H9 (cell line): ENCODE results near the gene FLT3. TPM values are rescaled to one million over a fixed set of nuclear protein-coding genes. Genes with fewer than 3 reads are reported as not detected.

Experiments
- DNase-seq: peaks from one replicate; pipeline ENCODE4 v3.0.0-alpha.2; 2017
- H2AFZ ChIP-seq: one replicate; pipeline ENCODE4 v1.6.1; 2013; ENCODE audit warnings: mild to moderate bottlenecking, low read length, control low read depth, moderate library complexity
- H2AK5ac ChIP-seq: 2 replicates; pipeline ENCODE4 v1.6.1; 2013; ENCODE audit warnings: low read length, control low read depth, mixed read lengths; ENCODE audit not compliant: insufficient read length
- H2BK120ac ChIP-seq: one replicate; pipeline ENCODE4 v1.6.1; 2013; ENCODE audit warnings: low read depth, mild to moderate bottlenecking, low read length, control low read depth, inconsistent platforms; ENCODE audit not compliant: poor library complexity, severe bottlenecking
- H2BK12ac ChIP-seq: 2 replicates; pipeline ENCODE4 v1.6.1; 2013; ENCODE audit warnings: low read length, control low read depth, mixed read lengths, low read depth; ENCODE audit not compliant: insufficient read length
- H2BK15ac ChIP-seq: 2 replicates; pipeline ENCODE4 v1.6.1; 2013; ENCODE audit warnings: low read depth, low read length, control low read depth
- H2BK20ac ChIP-seq: one replicate; pipeline ENCODE4 v1.6.1; 2013; ENCODE audit warnings: low read depth, mild to moderate bottlenecking, low read length, control low read depth, inconsistent platforms; ENCODE audit not compliant: poor library complexity, severe bottlenecking
- H2BK5ac ChIP-seq: 2 replicates; pipeline ENCODE4 v1.6.1; 2013; ENCODE audit warnings: low read length, control low read depth, mixed read lengths; ENCODE audit not compliant: insufficient read length
- H3K14ac ChIP-seq: 2 replicates; pipeline ENCODE4 v1.6.1; 2013; ENCODE audit warnings: low read length, control low read depth; ENCODE audit not compliant: insufficient read depth
- H3K18ac ChIP-seq: 2 replicates; pipeline ENCODE4 v1.6.1; 2013; ENCODE audit warnings: low read depth, mild to moderate bottlenecking, mixed read lengths, low read length, control low read depth; ENCODE audit not compliant: insufficient read length
- H3K23ac ChIP-seq: 2 replicates; pipeline ENCODE4 v1.6.1; 2013; ENCODE audit warnings: low read length, control low read depth, mixed read lengths, low read depth; ENCODE audit not compliant: insufficient read length
- H3K23me2 ChIP-seq: 2 replicates; pipeline ENCODE4 v1.6.1; 2013; ENCODE audit warnings: low read depth, mild to moderate bottlenecking, mixed read lengths, low read length, control low read depth; ENCODE audit not compliant: insufficient read length, poor library complexity, severe bottlenecking
- H3K27ac ChIP-seq: 2 replicates; pipeline ENCODE4 v1.5.1; 2013; ENCODE audit warnings: low read length, control low read depth, mixed read lengths, low read depth; ENCODE audit not compliant: insufficient read length
- H3K27me3 ChIP-seq: 2 replicates; pipeline ENCODE4 v1.6.1; 2013; ENCODE audit warnings: low read length, control low read depth, inconsistent platforms; ENCODE audit not compliant: insufficient read depth
- H3K4ac ChIP-seq: 2 replicates; pipeline ENCODE4 v1.6.1; 2013; ENCODE audit warnings: low read depth, mild to moderate bottlenecking, control low read depth, inconsistent platforms, low read length, moderate library complexity
- H3K4me1 ChIP-seq: 2 replicates; pipeline ENCODE4 v1.6.1; 2013; ENCODE audit warnings: low read length, control low read depth, inconsistent platforms; ENCODE audit not compliant: insufficient read depth
- H3K4me2 ChIP-seq: 2 replicates; pipeline ENCODE4 v1.6.1; 2013; ENCODE audit warnings: low read length, control low read depth, mixed read lengths; ENCODE audit not compliant: insufficient read length, insufficient read depth
- H3K56ac ChIP-seq: 2 replicates; pipeline ENCODE4 v1.6.1; 2013; ENCODE audit warnings: low read depth, mild to moderate bottlenecking, mixed read lengths, low read length, control low read depth; ENCODE audit not compliant: insufficient read length
- H3K79me1 ChIP-seq: 2 replicates; pipeline ENCODE4 v1.6.1; 2013; ENCODE audit warnings: low read depth, mild to moderate bottlenecking, moderate library complexity, low read length, control low read depth, inconsistent platforms; ENCODE audit not compliant: insufficient read depth, poor library complexity, severe bottlenecking
- H3K79me2 ChIP-seq: 2 replicates; pipeline ENCODE4 v1.6.1; 2013; ENCODE audit warnings: low read length, control low read depth, inconsistent platforms; ENCODE audit not compliant: insufficient read depth
- H3K9ac ChIP-seq: 2 replicates; pipeline ENCODE4 v1.6.1; 2013; ENCODE audit warnings: low read length, control low read depth, mixed read lengths; ENCODE audit not compliant: insufficient read length; ENCODE audit errors: extremely low read depth
- H3K9me3 ChIP-seq: one replicate; pipeline ENCODE4 v1.6.1; 2013; ENCODE audit warnings: low read depth, low read length, inconsistent platforms; ENCODE audit not compliant: control insufficient read depth
- H3T11ph ChIP-seq: one replicate; pipeline ENCODE4 v1.6.1; 2013; ENCODE audit warnings: mild to moderate bottlenecking, low read length, control low read depth, inconsistent platforms
- H4K20me1 ChIP-seq: one replicate; pipeline ENCODE4 v1.6.1; 2013; ENCODE audit not compliant: control insufficient read depth, insufficient read length, insufficient read depth
- H4K5ac ChIP-seq: 2 replicates; pipeline ENCODE4 v1.6.1; 2013; ENCODE audit warnings: low read depth, mild to moderate bottlenecking, mixed read lengths, low read length, control low read depth; ENCODE audit not compliant: insufficient read length
- H4K8ac ChIP-seq: replicated peaks from 2 replicates; pipeline ENCODE4 v1.6.1; 2013; ENCODE audit warnings: low read length, control low read depth, mixed read lengths, low read depth; ENCODE audit not compliant: insufficient read length
- H4K91ac ChIP-seq: 2 replicates; pipeline ENCODE4 v1.6.1; 2013; ENCODE audit warnings: low read depth, mild to moderate bottlenecking, moderate library complexity, mixed read lengths, low read length, control low read depth; ENCODE audit not compliant: insufficient read length
- H3K27ac Mint-ChIP-seq, 3 experiments: 2 replicates in 2 of 3; 3 replicates in 1 of 3; pipeline ENCODE4 v1.8.0; 2020 to 2021; ENCODE audit warnings: mixed read lengths in 3 of 3, mild to moderate bottlenecking in 1 of 3, moderate library complexity in 1 of 3
- H3K27me3 Mint-ChIP-seq: 2 replicates; pipeline ENCODE4 v1.8.0; 2021; ENCODE audit warnings: low read depth, mild to moderate bottlenecking, moderate library complexity, mixed read lengths
- H3K36me3 Mint-ChIP-seq, 3 experiments: 2 replicates in 2 of 3; 3 replicates in 1 of 3; pipeline ENCODE4 v1.8.0; 2020 to 2021; ENCODE audit warnings: low read depth in 3 of 3, mixed read lengths in 3 of 3; ENCODE audit not compliant: insufficient read depth in 1 of 3
- H3K4me1 Mint-ChIP-seq, 2 experiments: 2 replicates each; pipeline ENCODE4 v1.8.0; 2020; ENCODE audit warnings: mixed read lengths in 2 of 2
- H3K4me3 Mint-ChIP-seq, 2 experiments: 2 replicates in 1 of 2; 3 replicates in 1 of 2; pipeline ENCODE4 v1.8.0; 2020 to 2021; ENCODE audit warnings: mild to moderate bottlenecking in 2 of 2, mixed read lengths in 2 of 2, moderate library complexity in 1 of 2
- H3K9me3 Mint-ChIP-seq, 2 experiments: 2 replicates in 1 of 2; 3 replicates in 1 of 2; pipeline ENCODE4 v1.8.0; 2020; ENCODE audit warnings: mild to moderate bottlenecking in 2 of 2, mixed read lengths in 2 of 2, moderate library complexity in 1 of 2
- CTCF ChIP-seq: fragments of 200-600 bp; sonication (generic); conservative IDR thresholded peaks from 3 replicates; pipeline ENCODE4 v1.8.0; 2021; ENCODE audit warnings: antibody characterized with exemption, mild to moderate bottlenecking
- WGBS: extraction: QIAGEN DNeasy Blood & Tissue Kit; methylation state at CpG from one replicate; pipeline ENCODE4 v1.1.7; 2013; ENCODE audit warnings: missing lambda C conversion rate, low lambda C conversion rate, mixed read lengths; ENCODE audit not compliant: insufficient read length; ENCODE audit errors: extremely low coverage; 5-methylcytosine and 5-hydroxymethylcytosine counted together
- total RNA-seq: library from RNA; stranded (reverse); gene quantifications from 2 replicates; pipeline ENCODE4 v1.2.1, GENCODE V29; 2021

FLT3 gene
- total RNA-seq, 1 experiment from 2014 or later = 0.44 TPM

DNA sequence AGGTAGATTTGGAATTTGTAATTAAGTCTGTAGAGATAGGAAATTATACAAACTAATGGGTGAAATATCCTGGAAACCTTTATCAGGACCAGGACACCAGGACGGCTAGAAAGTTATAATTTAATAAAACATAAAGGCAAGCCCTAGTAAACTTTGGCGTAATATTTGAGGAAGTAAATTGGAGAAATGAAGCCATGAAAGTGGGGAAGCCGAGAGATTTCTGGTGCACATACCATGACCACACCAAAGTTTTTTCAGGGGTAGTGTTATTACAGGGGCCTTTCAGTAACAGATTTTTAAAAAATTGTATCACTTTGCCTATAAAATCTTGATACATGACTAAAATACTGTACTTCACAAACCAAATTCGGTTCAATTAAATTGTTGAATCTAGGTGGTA is 57.2 kb downstream of the FLT3 start:
- Mint-ChIP-seq H3K27ac (no peak overlapping the region; a peak in 1 of 7 replicates), H3K4me1 (peaks cover 12 to 21% of the 10 kb centered on the region in 2 experiments), H3K36me3 (peaks cover 0 to 6% (median under 1%) of the 10 kb centered on the region in 3 experiments; a peak in 3 of 7 replicates), H3K4me3 (no peak overlapping the region), H3K27me3 (peaks cover 10% of the 10 kb centered on the region), H3K9me3 (peaks cover 0 to under 1% of the 10 kb centered on the region in 2 experiments; a peak in 4 of 5 replicates)
- Histone ChIP-seq H3K18ac (no peak overlapping the region), H3K27me3 (no peaks in the 10 kb centered on the region), H3K79me1 (no peaks in the 10 kb centered on the region), H2AFZ (no peak overlapping the region), H3K4me2 (no peak overlapping the region), H3K23me2 (no peaks in the 10 kb centered on the region), H2BK15ac (no peak overlapping the region), H3K9me3 (no peaks in the 10 kb centered on the region), H4K8ac (no peak overlapping the region), H3K56ac (no peak overlapping the region), H3K4me1 (no peaks in the 10 kb centered on the region), H4K20me1 (no peaks in the 10 kb centered on the region), H3T11ph (no peak overlapping the region), H2AK5ac (no peak overlapping the region), H3K4ac (no peak overlapping the region), H3K23ac (no peak overlapping the region), H4K91ac (no peak overlapping the region), H3K79me2 (no peaks in the 10 kb centered on the region; the same call in 1 of the 2 replicates), H3K27ac (no peak overlapping the region), H3K14ac (no peak overlapping the region), H2BK12ac (no peak overlapping the region), H2BK120ac (no peak overlapping the region), H3K9ac (no peak overlapping the region), H4K5ac (no peak overlapping the region), H2BK5ac (no peak overlapping the region), H2BK20ac (no peak overlapping the region)
- no peak for DNase-seq
- no CpG with 5 or more reads among the region's 4 CpGs for WGBS
- no peak for TF ChIP-seq CTCF
